GM12801 (cell line): Measurements from ENCODE around the gene PPM1M.

Experiments
- CTCF ChIP-seq: IDR thresholded peaks from one replicate; pipeline ENCODE4 v1.5.1; 2011; ENCODE audit warnings: control low read depth; ENCODE audit not compliant: insufficient read length; ENCODE audit errors: extremely low read depth

Gene PPM1M

GRCh38 chr3:52246728-52247408 is 1.3 kb downstream of the PPM1M start:
- no peak for TF ChIP-seq CTCF

- no peak for TF ChIP-seq CTCF
These were observed 2.0 kb downstream of the PPM1M start for GRCh38 chr3:52247409-52248164.

GRCh38 chr3:52248165-52248541 is 2.6 kb downstream of the PPM1M start:
- TF ChIP-seq CTCF: no peak

- no peak for TF ChIP-seq CTCF
These were observed 3.4 kb downstream of the PPM1M start for GRCh38 chr3:52248816-52249547.

- no peak for TF ChIP-seq CTCF
These were observed 4.1 kb downstream of the PPM1M start for GRCh38 chr3:52249683-52250082.

- TF ChIP-seq CTCF: no peak
These were observed 4.6 kb downstream of the PPM1M start for GRCh38 chr3:52250122-52250521.

GRCh38 chr3:52253314-52254304 is 8.1 kb downstream of the PPM1M start:
- TF ChIP-seq CTCF: no peak
